SKM-1 (cell line): ENCODE data around the gene PADI2.

Source experiments
- DNase-seq: peaks from one replicate; lab custom pipeline; 2025; ENCODE audit not compliant: unreplicated experiment; lab: John Stamatoyannopoulos, UW

PADI2 gene

GRCh38 chr1:17024721-17025120, 94.5 kb downstream of the PADI2 start:
- DNase-seq = no peak

- DNase-seq = no peak
These were observed 95.7 kb downstream of the PADI2 start for GRCh38 chr1:17023573-17023972.

GRCh38 chr1:17023102-17023501, 96.1 kb downstream of the PADI2 start:
- peak; percentile 46 for DNase-seq

DNA sequence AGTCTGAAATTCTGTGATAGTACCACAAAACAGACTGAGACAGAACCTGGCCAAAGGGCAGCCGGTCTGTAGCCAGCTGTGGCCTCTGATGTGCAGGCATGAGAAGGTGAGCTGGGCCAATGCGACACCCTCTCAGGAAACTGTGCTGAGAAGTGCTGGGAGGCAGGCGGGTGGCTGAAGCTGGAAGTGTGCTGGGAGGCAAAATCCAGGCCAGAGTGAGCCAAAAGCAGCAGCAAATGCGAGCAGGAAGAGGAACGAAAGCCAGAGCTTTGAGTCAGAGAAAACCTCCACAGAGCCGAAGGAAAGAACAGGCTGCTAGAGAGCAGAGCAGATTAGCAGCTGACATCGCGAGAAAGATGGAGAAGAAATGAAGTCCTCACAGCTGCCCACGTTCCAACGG, 97.4 kb downstream of the PADI2 start:
- DNase-seq = no peak

- no peak for DNase-seq
These were observed 98.7 kb downstream of the PADI2 start for GRCh38 chr1:17020502-17020901.

DNA sequence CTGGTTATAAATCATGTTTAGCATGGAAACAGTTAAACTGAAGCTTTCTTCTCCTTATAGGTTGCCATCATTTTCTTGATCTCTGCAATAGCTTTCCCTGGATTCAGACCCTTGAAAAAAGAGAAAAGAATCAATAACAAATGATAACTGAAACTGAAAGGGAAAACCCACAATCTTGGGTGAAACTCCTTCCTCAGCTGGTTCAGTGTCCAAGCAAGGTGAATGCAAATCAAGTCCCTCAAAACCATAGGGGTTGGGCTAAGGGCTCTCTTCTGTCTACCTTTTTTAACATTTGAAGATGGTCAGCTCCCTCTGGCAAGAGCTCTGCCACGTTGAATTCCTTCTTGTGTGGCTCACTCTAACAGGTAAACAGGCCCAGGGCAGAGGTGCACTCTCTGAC, 100.4 kb downstream of the PADI2 start:
- no peak for DNase-seq

- no peak for DNase-seq
These were observed 101.8 kb downstream of the PADI2 start for GRCh38 chr1:17017435-17017834.
